ENCODE results near the gene RCAN1.
"Not testable (repeated sequence)": the region's sequence is repeated elsewhere in the genome, so short reads cannot be mapped to it uniquely, and the experiment has no call there.

The RCAN1 gene

GRCh38 chr21:34570313-34570712 is 44.6 kb downstream of the RCAN1 start:
- no peak for DNase-seq (ENCODE audit: insufficient read length, low spot score)
- no peak for FAIRE-seq
- TF ChIP-seq CTCF (IDR thresholded peaks at IDR 0.05; ENCODE audit: insufficient read depth, missing control alignments): no peak

- TF ChIP-seq CTCF (IDR thresholded peaks at IDR 0.05; ENCODE audit: insufficient read depth, missing control alignments): no peak
- FAIRE-seq (no peak), DNase-seq (ENCODE audit: insufficient read length, low spot score) (no peak)
Observed at GRCh38 chr21:34569381-34569979, 45.4 kb downstream of the RCAN1 start.

GRCh38 chr21:34568801-34569200 is 46.1 kb downstream of the RCAN1 start:
- not testable (repeated sequence) for DNase-seq (ENCODE audit: insufficient read length, low spot score); FAIRE-seq

GRCh38 chr21:34567604-34568155 is 47.2 kb downstream of the RCAN1 start:
- no peak for TF ChIP-seq CTCF (IDR thresholded peaks at IDR 0.05; ENCODE audit: insufficient read depth, missing control alignments)
- no peak for FAIRE-seq
- no peak for DNase-seq (ENCODE audit: insufficient read length, low spot score)

- FAIRE-seq (no peak), DNase-seq (ENCODE audit: insufficient read length, low spot score) (no peak)
- TF ChIP-seq CTCF (IDR thresholded peaks at IDR 0.05; ENCODE audit: insufficient read depth, missing control alignments): no peak
Observed at GRCh38 chr21:34565238-34565637, 49.7 kb downstream of the RCAN1 start.

- FAIRE-seq; DNase-seq (ENCODE audit: insufficient read length, low spot score): not testable (repeated sequence)
Observed at GRCh38 chr21:34563370-34563769, 51.5 kb downstream of the RCAN1 start.

- TF ChIP-seq CTCF (IDR thresholded peaks at IDR 0.05; ENCODE audit: insufficient read depth, missing control alignments): no peak
- FAIRE-seq: no peak
Observed at GRCh38 chr21:34561806-34562205, 53.1 kb downstream of the RCAN1 start.

GRCh38 chr21:34560609-34561008 is 54.3 kb downstream of the RCAN1 start:
- no peak for TF ChIP-seq CTCF (IDR thresholded peaks at IDR 0.05; ENCODE audit: insufficient read depth, missing control alignments)
- FAIRE-seq (no peak), DNase-seq (ENCODE audit: insufficient read length, low spot score) (no peak)

More at GRCh38 chr21:34561806-34562205, 53.1 kb downstream of the RCAN1 start:
- DNase-seq (ENCODE audit: insufficient read length, low spot score): no peak
